Mucosa of descending colon (tissue), 3 donors: ENCODE measurements around the gene NLRP1. TPM values are rescaled to one million over a fixed set of nuclear protein-coding genes. Genes with fewer than 3 reads are reported as not detected.

Source experiments
- ATAC-seq: fragments of 200-7000 bp; cut with Tn5 transposase; one replicate; pipeline ENCODE4 v1.9.1; 2020; ENCODE audit warnings: mild to moderate bottlenecking, moderate library complexity
- DNase-seq, 3 donors: peaks; one replicate each; pipeline ENCODE4 v3.0.0-alpha.2; 2020
- H3K36me3 ChIP-seq: fragments of 200-600 bp; one replicate; pipeline ENCODE4 v1.8.0; 2021; ENCODE audit warnings: low read depth, mild to moderate bottlenecking
- H3K4me1 ChIP-seq: fragments of 200-600 bp; one replicate; pipeline ENCODE4 v1.8.0; 2021; ENCODE audit warnings: low read depth, mild to moderate bottlenecking
- H3K4me3 ChIP-seq: fragments of 200-600 bp; one replicate; pipeline ENCODE4 v1.8.0; 2021; ENCODE audit warnings: mild to moderate bottlenecking
- H3K9me3 ChIP-seq: fragments of 200-600 bp; one replicate; pipeline ENCODE4 v1.8.0; 2021; ENCODE audit warnings: mild to moderate bottlenecking
- CTCF ChIP-seq: fragments of 200-600 bp; IDR thresholded peaks from one replicate; pipeline ENCODE4 v1.8.0; 2022; ENCODE audit warnings: antibody characterized with exemption, mild to moderate bottlenecking
- intact Hi-C, 2 donors: fragments of 100-400 bp; cut with DNase I in 1 of 2; cut with micrococcal nuclease in 1 of 2; formaldehyde crosslinking; loops; one replicate each; pipeline versions ENCODE4 v1.11.0 to v1.11.1; 2022; cut with DNase I, micrococcal nuclease
- total RNA-seq, 3 donors: library from RNA; stranded (reverse); fragmentation: NEBNext Ultra II Directional in 2 of 3; extraction: Animal tissue kit (Norgen Biotek cat#: 25700) in 2 of 3; gene quantifications; one replicate each; pipeline versions ENCODE4 v1.2.1 to v1.2.4, GENCODE V29; 2021 to 2023
- donor health status: DM: no; HTN: no; CAD: no; lungs with moderate emphysema.
- donor health status: DM: no; HTN: no; CAD: no.
- donor health status: DM: no; HTN: yes; CAD: no.

The NLRP1 gene
- total RNA-seq, 3 donors from 2014 or later: 4.6 to 13.9 (median 8.0) TPM

- intact Hi-C loops: no loop called here
- no peaks in the 10 kb centered on the region for H3K36me3 ChIP-seq
- no peaks in the 10 kb centered on the region for H3K9me3 ChIP-seq
- ATAC-seq (no peak), DNase-seq (no peak)
- H3K4me1 ChIP-seq: peaks cover 6% of the 10 kb centered on the region
- no peak overlapping the region for H3K4me3 ChIP-seq
- TF ChIP-seq CTCF: no peak
These were observed 81.8 kb downstream of the NLRP1 start for GRCh38 chr17:5502552-5502951.

GRCh38 chr17:5501685-5502084, 82.6 kb downstream of the NLRP1 start:
- H3K36me3 ChIP-seq: no peaks in the 10 kb centered on the region
- no peak for DNase-seq
- no peak for ATAC-seq
- intact Hi-C loops: no loop called here
- peaks cover 6% of the 10 kb centered on the region for H3K4me1 ChIP-seq
- no peak overlapping the region for H3K4me3 ChIP-seq
- TF ChIP-seq CTCF: no peak
- no peaks in the 10 kb centered on the region for H3K9me3 ChIP-seq

- intact Hi-C loops: no loop called here
- no peaks in the 10 kb centered on the region for H3K9me3 ChIP-seq
These were observed 83.5 kb downstream of the NLRP1 start for GRCh38 chr17:5500589-5501391.

GRCh38 chr17:5500247-5500588, 84.1 kb downstream of the NLRP1 start:
- intact Hi-C loops: no loop called here
- no peak overlapping the region for H3K4me3 ChIP-seq
- no peaks in the 10 kb centered on the region for H3K9me3 ChIP-seq
- no peak for TF ChIP-seq CTCF
- peaks cover 6% of the 10 kb centered on the region for H3K4me1 ChIP-seq
- H3K36me3 ChIP-seq: no peaks in the 10 kb centered on the region
- DNase-seq (no peak), ATAC-seq (no peak)

More at GRCh38 chr17:5500589-5501391, 83.5 kb downstream of the NLRP1 start:
- peaks cover 6% of the 10 kb centered on the region for H3K4me1 ChIP-seq
- ATAC-seq (peak; percentile 81), DNase-seq (peak; percentile 53 to 83 (median 66))
- H3K36me3 ChIP-seq: no peaks in the 10 kb centered on the region
- TF ChIP-seq CTCF: no peak
- H3K4me3 ChIP-seq: no peak overlapping the region

- peaks cover 6% of the 10 kb centered on the region for H3K4me1 ChIP-seq
- no peak for ATAC-seq
- no peak for DNase-seq
- no peak for TF ChIP-seq CTCF
- no peaks in the 10 kb centered on the region for H3K9me3 ChIP-seq
- H3K4me3 ChIP-seq: no peak overlapping the region
- intact Hi-C loops: no loop called here
- H3K36me3 ChIP-seq: no peaks in the 10 kb centered on the region
These were observed 84.7 kb downstream of the NLRP1 start for GRCh38 chr17:5499476-5500231.
